Fibroblast of skin of right quadriceps (primary cell): ENCODE results near the gene CLPX.
"Not testable (repeated sequence)": the region's sequence is repeated elsewhere in the genome, so short reads cannot be mapped to it uniquely, and the experiment has no call there.

ENCODE experiments used
- DNase-seq: peaks from one replicate; pipeline ENCODE4 v3.0.0-alpha.2; 2013

Gene CLPX

DNA sequence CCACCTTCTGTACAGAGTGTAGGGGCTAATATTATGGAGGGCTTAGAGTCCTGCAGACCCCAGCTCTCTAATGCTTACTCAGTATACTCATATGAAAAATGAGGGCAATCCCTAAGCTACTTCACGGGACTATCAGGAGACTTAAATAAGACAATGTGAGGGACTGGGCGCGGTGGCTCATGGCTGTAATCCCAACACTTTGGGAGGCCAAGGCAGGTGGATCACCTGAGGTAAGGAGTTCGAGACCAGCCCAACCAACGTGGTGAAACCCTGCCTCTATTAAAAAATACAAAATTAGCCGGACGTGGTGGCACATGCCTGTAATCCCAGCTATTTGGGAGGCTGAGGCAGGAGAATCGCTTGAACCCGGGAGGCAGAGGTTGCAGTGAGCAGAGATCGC is 85.3 kb downstream of the CLPX start:
- DNase-seq = not testable (repeated sequence)

DNA sequence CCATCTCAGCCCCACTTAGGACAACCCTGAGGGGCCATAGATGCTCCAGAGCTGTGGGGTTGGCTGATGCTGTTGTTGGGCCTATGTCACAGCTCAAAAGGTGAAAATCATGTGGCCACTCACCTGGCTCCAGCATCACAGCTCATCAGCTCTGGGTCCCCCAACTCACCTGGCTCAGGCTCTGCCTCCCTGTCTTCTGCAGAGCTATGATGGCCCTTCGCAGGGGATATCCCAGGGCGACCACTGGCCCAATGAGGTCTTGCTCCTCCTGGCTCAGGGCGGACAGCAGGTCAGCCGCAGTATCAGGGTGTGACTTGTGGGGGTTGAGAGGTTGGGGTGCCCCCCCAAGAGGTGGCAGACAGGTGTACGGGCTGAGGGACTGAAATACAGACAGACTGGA is 85.8 kb downstream of the CLPX start:
- no peak for DNase-seq
